HG02610 (cell line): Measurements from ENCODE around the gene CEMIP2.

Source experiments
- ATAC-seq: cut with Tn5 transposase; IDR thresholded peaks from one replicate; pipeline ENCODE4 v1.9.1; 2021; ENCODE audit warnings: mild to moderate bottlenecking, moderate library complexity; ENCODE audit not compliant: unreplicated experiment

CEMIP2 gene

DNA sequence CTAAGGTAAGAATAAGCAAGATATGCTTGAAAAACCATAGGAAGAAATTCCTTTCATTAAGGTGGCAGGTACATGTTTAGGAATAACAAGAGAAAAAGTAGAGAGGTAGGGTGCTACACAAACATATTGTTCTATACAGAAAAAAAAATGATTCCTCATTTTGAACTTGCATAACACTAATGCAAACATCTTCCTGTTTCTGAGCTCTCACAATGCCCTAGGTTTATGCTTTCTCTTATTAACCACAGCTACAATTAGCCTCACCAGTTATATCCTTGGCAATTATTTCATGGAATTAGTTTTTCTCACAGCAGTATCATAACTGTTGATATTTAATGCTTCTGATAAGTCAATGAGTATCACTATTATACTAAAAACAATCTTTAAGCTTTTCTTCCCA lies 20.7 kb downstream of the CEMIP2 start:
- no peak for ATAC-seq

GRCh38 chr9:71746758-71747125 lies 21.6 kb downstream of the CEMIP2 start:
- no peak for ATAC-seq

DNA sequence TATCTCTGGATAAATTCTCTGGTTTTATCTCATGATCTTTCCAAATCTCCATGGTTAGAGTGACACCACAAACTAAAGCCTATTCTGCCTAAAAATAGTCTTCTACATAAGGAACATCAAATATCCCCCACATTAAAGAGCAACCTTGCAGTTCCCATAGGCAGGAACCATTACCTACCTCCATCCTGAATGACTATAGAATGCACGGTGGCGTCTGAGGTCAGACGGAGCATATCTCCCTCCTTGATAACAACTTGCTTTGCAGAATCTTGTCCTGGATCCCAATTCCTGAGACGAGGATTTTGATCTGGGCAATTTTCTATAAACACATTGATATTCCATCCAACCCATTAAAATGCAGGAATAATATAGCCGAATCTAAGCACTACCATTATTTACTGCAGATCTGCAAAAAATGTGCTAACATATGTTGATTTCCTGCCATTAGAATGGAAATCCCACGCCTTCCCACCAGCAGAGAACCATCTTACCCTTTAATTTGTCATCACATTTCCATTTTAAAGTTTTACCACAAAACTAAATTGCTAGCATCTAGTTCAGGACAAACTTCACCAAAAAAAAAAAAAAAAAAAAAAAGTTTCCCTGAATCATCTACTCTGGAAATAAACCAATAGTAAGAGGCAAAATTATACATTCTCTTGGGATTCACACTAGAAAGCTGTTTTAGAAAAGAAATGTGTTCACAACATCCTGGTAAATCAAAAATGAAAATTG lies 22.1 kb downstream of the CEMIP2 start:
- ATAC-seq: no peak

DNA sequence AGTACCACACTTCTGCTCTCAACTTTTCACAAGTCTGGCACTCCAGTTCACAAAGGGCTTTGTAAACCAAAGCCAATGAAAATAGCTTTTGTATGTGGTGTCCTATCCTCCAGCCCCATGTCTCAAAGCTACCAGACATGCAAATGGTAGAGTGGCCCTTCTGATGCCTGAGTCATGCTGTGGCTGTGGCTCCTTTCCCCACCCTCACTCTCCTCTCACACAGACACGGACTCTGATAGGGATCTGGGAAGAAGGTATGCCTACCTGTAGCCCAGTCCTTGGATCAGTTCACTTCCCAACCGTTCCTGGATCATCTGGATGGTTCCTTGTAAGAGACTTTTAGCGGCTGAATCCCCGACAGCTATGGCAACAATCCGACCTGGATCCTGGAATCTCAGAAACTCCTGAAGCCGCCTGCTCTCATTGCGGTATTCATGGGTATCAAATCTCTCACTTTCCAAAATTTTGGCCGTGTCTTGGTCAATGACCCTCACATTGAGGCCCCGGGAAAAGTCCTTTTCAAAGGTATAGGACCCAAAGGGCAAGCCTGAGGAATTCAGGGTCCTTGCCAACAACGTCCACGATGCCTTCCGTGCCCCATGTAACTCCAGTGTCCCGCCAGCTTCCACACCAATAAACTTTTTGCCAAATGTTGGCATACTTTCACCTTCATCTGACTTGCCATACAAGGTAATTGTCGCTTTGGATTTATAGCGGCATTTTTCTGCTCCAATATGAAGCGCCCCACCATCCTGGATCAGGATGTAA lies 23.4 kb downstream of the CEMIP2 start:
- no peak for ATAC-seq

GRCh38 chr9:71743882-71744281 lies 24.4 kb downstream of the CEMIP2 start:
- ATAC-seq: no peak

DNA sequence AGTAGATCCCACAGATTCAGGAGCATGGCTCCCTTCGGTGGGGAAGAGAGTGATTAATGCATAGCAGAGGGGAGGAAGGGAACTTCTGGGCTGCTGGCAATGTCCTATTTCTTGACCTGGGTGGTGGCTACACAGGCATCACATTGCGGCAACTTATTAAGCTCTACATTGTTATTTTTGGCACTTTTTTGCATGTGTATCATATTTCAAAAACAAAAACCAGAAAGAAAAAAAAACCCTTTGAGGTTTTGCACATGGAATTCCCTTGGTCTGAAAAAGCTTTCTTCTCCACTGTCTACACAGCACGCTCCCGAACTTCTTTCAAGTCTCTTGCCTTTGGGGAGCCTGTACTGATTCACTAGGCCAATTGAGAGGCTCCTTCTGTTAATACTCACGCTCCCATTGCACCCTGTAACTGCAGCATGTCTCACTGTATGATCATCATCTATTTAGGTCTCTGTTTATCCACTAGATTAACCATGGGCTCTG lies 25.1 kb downstream of the CEMIP2 start:
- no peak for ATAC-seq

- no peak for ATAC-seq
These were observed 25.6 kb downstream of the CEMIP2 start for GRCh38 chr9:71742703-71743102.

- ATAC-seq: no peak
These were observed 26.2 kb downstream of the CEMIP2 start for GRCh38 chr9:71741926-71742648.

GRCh38 chr9:71740199-71740598 lies 28.1 kb downstream of the CEMIP2 start:
- no peak for ATAC-seq

DNA sequence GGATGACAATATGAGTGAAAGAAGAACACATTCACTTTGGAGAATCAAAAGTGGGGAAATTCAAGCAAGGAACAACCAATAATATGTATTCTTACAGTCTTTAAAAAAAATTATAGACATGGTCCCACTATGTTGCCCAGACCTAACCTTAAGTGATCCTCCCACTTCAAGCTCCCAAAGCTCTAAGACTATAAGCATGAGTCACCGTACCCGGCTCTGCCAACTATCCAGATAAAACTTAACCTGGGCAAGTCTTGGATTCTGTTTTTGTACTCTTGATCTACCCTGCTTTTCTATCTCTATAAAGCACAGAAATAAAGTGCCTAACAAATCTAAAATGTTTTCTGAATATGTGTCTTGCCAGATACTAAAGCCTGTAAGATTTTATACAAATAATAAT lies 30.9 kb downstream of the CEMIP2 start:
- no peak for ATAC-seq

DNA sequence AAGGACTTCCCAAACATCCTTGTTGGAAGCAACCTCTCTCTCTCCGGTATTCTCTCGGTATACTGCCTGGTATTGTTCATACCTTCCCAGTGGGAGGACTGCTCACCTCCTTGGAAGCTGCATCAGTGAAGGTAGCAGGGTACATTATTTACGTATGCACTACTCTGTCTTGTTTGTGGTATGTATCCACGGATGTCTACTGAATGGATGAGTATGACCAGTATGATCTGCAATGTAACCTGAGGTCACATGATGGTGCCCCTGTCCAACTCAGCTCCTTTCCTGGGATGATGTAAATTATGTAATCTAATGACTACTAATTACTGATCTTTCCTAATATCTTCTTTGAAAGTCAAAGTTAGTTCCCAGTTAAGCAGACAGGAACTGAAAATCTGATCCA lies 32.1 kb downstream of the CEMIP2 start:
- ATAC-seq: no peak

GRCh38 chr9:71734950-71735349 lies 33.4 kb downstream of the CEMIP2 start:
- ATAC-seq: no peak

DNA sequence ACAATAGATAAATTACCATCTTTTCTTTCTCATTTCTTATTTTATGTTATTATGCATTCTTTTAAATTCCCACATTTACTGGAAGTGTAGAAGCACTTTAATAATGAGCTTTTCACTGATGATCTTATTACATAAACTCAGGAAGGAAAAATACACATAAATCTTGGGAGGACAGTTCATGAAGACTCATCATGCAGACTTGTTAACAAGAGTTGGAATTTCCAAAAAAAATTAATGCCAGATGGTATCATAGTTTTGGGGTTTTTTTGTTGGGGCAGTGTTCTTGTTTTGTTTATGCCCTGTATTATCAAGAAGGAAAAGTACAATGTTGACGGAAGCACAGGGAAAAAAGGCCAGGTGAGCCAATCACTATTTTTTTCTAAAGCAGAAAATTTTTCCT lies 35.1 kb downstream of the CEMIP2 start:
- ATAC-seq: no peak

GRCh38 chr9:71729816-71730526 lies 38.3 kb downstream of the CEMIP2 start:
- no peak for ATAC-seq

GRCh38 chr9:71726723-71727122 lies 41.6 kb downstream of the CEMIP2 start:
- no peak for ATAC-seq

DNA sequence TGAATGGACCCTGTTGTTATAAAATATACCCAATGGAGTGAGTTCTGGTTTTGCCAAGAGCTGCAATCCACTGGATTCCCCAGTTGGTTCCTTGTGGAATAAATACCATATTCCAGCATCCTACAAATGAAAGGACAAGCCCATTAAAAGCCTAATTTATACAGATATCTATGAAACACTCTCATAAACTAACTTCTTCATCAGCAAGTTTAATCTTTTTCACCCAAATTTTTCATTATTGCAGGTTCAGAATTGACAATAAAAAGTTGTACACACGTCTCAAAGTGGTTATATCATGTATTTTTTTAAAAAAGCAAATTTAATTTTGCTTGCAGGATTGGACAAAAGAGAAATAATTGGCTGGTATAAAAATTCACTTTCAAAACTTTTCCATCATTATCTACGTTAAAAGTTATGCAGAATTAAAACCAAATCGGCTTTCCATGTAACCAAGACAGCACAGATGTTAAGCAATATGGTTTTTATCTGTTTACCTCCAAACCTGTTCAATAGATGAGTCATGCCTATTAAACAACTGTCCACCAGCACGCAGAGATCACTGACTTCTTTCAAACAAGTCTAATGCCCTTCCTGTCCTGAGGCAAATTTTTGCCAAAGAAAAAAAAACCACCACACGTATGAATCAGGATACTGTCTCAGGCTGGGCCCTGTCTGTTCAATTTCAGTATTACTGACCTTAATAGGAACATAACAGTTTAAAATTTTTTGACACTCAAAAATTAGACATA lies 42.5 kb downstream of the CEMIP2 start:
- ATAC-seq: no peak

DNA sequence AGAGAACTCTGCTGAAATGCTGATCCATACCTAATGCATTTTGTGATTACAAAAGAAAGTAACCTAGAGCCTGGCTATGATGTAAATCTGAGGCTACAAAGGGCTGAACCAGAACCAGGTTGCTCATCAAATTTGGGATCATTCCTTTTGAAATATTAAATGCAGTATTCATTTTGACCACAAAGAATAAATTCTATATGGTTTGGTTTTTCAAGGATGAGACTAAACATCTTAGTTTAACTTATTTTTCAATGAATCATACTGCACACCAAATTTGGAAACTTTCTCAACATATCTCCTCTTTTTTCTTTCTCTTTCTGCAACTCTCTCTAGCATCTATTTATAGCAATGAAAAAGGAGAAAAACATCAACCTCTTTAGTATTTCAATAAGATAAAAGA lies 46.5 kb downstream of the CEMIP2 start:
- no peak for ATAC-seq

DNA sequence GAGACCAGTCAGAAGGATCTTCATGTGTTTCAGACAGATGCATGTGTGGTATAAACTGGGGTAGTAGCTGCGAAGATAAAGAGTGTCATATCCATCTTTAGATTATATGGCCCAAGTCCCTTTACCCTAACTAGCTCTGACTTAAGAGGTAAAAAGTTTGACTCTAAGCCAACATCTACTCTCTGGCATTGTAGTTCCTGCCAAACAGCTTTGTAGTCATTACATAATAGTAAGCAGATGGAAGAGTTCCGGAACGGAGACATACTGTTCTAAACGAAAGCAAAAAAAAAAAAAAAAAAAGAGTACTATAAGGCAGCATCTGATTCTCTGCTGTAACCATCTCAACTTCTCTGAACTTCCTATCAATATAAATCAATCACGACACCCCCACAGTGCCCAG lies 48.8 kb downstream of the CEMIP2 start:
- no peak for ATAC-seq

- ATAC-seq: no peak
These were observed 49.2 kb downstream of the CEMIP2 start for GRCh38 chr9:71719088-71719487.

DNA sequence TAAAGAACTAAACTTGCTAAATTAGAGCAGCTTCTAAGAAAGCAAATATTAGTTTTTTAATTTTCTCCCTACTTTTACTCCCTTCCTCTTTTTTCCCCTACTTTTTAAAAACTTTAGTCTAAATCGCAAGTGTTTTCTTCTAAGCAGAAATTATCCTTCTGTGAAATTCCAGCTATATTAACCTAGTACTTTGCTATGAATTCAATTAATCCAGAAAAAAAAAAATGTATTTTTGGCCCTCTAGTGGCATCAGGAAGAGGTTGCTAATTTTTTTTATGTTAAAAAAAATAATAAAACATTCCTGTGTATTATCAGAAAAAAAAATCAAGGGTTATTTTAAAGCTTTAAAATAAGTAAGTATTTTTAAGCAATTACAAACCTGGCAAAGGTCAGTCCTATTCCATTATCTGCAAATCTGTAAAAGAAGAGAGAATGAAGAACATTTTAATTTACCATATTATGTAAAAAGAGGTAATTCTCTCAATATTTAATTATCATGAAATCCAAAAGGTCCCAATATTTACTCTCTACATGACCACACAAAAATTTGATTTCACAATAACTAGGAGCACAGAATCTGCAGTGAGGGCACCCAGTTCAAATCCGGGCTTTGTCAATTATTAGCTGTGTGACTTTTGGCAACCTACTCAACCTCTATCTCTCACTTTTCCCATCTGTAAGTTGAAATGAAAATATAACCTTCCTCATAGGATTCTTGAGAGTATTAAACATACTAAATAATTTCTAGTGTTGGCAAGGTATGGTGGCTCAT lies 52.0 kb downstream of the CEMIP2 start:
- no peak for ATAC-seq
